Measurements from ENCODE around the gene PWWP2B. TPM values are rescaled to one million over a fixed set of nuclear protein-coding genes. Genes with fewer than 3 reads are reported as not detected.

Gene PWWP2B
- total and polyA plus RNA-seq, 2 of the 13 experiments (the other 11 are each of a cell fraction or from before 2014, with no cell fraction given): 2.3 to 4.7 TPM

DNA sequence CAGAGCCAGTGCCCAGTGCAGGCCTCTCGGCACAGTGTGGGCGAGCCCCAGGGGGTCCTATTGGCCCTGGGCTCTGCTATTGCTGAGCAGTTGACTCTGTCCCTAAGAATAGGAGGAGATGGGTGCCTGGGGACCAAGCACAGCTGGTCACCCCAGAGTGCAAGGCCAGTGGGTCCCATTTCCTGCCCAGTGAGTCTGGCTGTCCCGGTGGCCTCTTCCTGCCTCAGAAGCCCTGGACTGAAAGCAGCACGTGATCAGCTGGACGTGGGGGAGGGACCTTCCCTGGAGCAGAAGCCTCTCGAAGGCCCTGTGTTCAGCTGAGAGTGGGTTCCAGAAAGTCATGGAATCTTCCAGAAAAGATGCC is 42.0 kb downstream of the PWWP2B start (continued):
- TF ChIP-seq ZBTB40 (IDR thresholded peaks at IDR 0.05) (no peak), ZBTB40 (CRISPR knock-in tag; IDR thresholded peaks at IDR 0.05) (no peak), KLF15 (CRISPR knock-in tag; IDR thresholded peaks at IDR 0.05; ENCODE audit: borderline replicate concordance) (no peak), CHD2 (IDR thresholded peaks at IDR 0.05; ENCODE audit: low read depth, low read length) (no peak), ZNF136 (CRISPR knock-in tag; IDR thresholded peaks at IDR 0.05; ENCODE audit: low read depth) (no peak), ZNF281 (CRISPR knock-in tag; IDR thresholded peaks at IDR 0.05; ENCODE audit: borderline replicate concordance) (peak; percentile 36; the same call in 1 of the 2 replicates), HOXA9 (CRISPR knock-in tag; IDR thresholded peaks at IDR 0.05; ENCODE audit: borderline replicate concordance) (no peak), SIX4 (CRISPR knock-in tag; IDR thresholded peaks at IDR 0.05) (no peak)
- TF ChIP-seq, protein P1, sequence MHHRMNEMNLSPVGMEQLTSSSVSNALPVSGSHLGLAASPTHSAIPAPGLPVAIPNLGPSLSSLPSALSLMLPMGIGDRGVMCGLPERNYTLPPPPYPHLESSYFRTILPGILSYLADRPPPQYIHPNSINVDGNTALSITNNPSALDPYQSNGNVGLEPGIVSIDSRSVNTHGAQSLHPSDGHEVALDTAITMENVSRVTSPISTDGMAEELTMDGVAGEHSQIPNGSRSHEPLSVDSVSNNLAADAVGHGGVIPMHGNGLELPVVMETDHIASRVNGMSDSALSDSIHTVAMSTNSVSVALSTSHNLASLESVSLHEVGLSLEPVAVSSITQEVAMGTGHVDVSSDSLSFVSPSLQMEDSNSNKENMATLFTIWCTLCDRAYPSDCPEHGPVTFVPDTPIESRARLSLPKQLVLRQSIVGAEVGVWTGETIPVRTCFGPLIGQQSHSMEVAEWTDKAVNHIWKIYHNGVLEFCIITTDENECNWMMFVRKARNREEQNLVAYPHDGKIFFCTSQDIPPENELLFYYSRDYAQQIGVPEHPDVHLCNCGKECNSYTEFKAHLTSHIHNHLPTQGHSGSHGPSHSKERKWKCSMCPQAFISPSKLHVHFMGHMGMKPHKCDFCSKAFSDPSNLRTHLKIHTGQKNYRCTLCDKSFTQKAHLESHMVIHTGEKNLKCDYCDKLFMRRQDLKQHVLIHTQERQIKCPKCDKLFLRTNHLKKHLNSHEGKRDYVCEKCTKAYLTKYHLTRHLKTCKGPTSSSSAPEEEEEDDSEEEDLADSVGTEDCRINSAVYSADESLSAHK (CRISPR knock-in tag; IDR thresholded peaks at IDR 0.05; ENCODE audit: borderline replicate concordance): no peak
- TF ChIP-seq, protein P2, sequence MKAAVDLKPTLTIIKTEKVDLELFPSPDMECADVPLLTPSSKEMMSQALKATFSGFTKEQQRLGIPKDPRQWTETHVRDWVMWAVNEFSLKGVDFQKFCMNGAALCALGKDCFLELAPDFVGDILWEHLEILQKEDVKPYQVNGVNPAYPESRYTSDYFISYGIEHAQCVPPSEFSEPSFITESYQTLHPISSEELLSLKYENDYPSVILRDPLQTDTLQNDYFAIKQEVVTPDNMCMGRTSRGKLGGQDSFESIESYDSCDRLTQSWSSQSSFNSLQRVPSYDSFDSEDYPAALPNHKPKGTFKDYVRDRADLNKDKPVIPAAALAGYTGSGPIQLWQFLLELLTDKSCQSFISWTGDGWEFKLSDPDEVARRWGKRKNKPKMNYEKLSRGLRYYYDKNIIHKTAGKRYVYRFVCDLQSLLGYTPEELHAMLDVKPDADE (CRISPR knock-in tag; IDR thresholded peaks at IDR 0.05): no peak
- TF ChIP-seq, protein P3, sequence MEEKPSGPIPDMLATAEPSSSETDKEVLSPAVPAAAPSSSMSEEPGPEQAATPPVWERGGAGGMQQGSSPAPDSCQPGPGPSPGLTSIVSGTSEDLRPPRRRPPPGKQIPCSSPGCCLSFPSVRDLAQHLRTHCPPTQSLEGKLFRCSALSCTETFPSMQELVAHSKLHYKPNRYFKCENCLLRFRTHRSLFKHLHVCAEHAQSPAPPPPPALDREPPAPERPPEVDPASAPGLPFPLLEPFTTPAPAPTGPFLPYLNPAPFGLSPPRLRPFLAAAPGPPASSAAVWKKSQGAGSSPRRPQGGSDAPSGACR (CRISPR knock-in tag; IDR thresholded peaks at IDR 0.05): no peak
